ENCODE data around the gene ABCA4. TPM values are rescaled to one million over a fixed set of nuclear protein-coding genes. Genes with fewer than 3 reads are reported as not detected.

ABCA4 gene
- total and polyA plus RNA-seq, 5 experiments from 2014 or later, result not detected

GRCh38 chr1:94031591-94031990 is 89.4 kb downstream of the ABCA4 start:
- Mint-ChIP-seq H3K4me1 (peaks cover 0 to 6% (median 3%) of the 10 kb centered on the region in 4 donors), H3K4me3 (no peak overlapping the region), H3K9me3 (no peaks in the 10 kb centered on the region), H3K27ac (no peak overlapping the region), H3K36me3 (no peaks in the 10 kb centered on the region), H3K27me3 (peaks cover 1 to 24% (median 10%) of the 10 kb centered on the region in 5 donors)
- no peak for DNase-seq
- POLR2A ChIA-PET, result no interaction called here
- no peak for ATAC-seq

- POLR2A ChIA-PET, result no interaction called here
- Mint-ChIP-seq H3K36me3 (no peaks in the 10 kb centered on the region), H3K27ac (no peak overlapping the region), H3K4me3 (no peak overlapping the region), H3K9me3 (no peaks in the 10 kb centered on the region), H3K4me1 (peaks cover 0 to 6% (median 3%) of the 10 kb centered on the region in 4 donors), H3K27me3 (peaks cover 1 to 22% (median 11%) of the 10 kb centered on the region in 5 donors)
- DNase-seq (no peak), ATAC-seq (no peak)
Observed at GRCh38 chr1:94031154-94031553, 89.8 kb downstream of the ABCA4 start.

GRCh38 chr1:94029130-94029993 is 91.6 kb downstream of the ABCA4 start:
- DNase-seq (no peak), ATAC-seq (no peak)
- no peak overlapping the region for H3K4me3 Mint-ChIP-seq
- peaks cover 2 to 22% (median 16%) of the 10 kb centered on the region in 5 donors for H3K27me3 Mint-ChIP-seq
- peaks cover 0 to 4% (median under 1%) of the 10 kb centered on the region in 4 donors for H3K4me1 Mint-ChIP-seq
- POLR2A ChIA-PET, result no interaction called here
- no peak overlapping the region for H3K27ac Mint-ChIP-seq
- H3K36me3 Mint-ChIP-seq, result no peaks in the 10 kb centered on the region
- no peaks in the 10 kb centered on the region for H3K9me3 Mint-ChIP-seq

GRCh38 chr1:94027721-94028515 is 93.0 kb downstream of the ABCA4 start:
- Mint-ChIP-seq H3K27ac (peak overlapping the region in 1 of 10 donors; percentile 9), H3K27me3 (peaks cover 2 to 18% (median 11%) of the 10 kb centered on the region in 5 donors), H3K4me1 (peaks cover 0 to 4% (median under 1%) of the 10 kb centered on the region in 4 donors), H3K36me3 (no peaks in the 10 kb centered on the region), H3K4me3 (no peak overlapping the region), H3K9me3 (no peaks in the 10 kb centered on the region)
- ATAC-seq (no peak), DNase-seq (no peak)
- POLR2A ChIA-PET, result no interaction called here

- Mint-ChIP-seq H3K36me3 (no peaks in the 10 kb centered on the region), H3K27ac (no peak overlapping the region), H3K27me3 (peaks cover 2 to 18% (median 15%) of the 10 kb centered on the region in 5 donors), H3K9me3 (no peaks in the 10 kb centered on the region), H3K4me1 (peaks cover 0 to 6% (median under 1%) of the 10 kb centered on the region in 4 donors), H3K4me3 (no peak overlapping the region)
- ATAC-seq (no peak), DNase-seq (no peak)
- POLR2A ChIA-PET, result no interaction called here
Observed at GRCh38 chr1:94026619-94027380, 94.1 kb downstream of the ABCA4 start.

GRCh38 chr1:94025383-94026340 is 95.3 kb downstream of the ABCA4 start:
- H3K4me3 Mint-ChIP-seq, result no peak overlapping the region
- DNase-seq (peak in 2 of 10 donors; percentile 14 to 19), ATAC-seq (no peak)
- peaks cover 0 to 12% (median 0%) of the 10 kb centered on the region in 4 donors for H3K4me1 Mint-ChIP-seq
- POLR2A ChIA-PET, result no interaction called here
- no peak overlapping the region for H3K27ac Mint-ChIP-seq
- no peaks in the 10 kb centered on the region for H3K36me3 Mint-ChIP-seq
- peaks cover 2 to 16% (median 14%) of the 10 kb centered on the region in 5 donors for H3K27me3 Mint-ChIP-seq
- H3K9me3 Mint-ChIP-seq, result no peaks in the 10 kb centered on the region

- Mint-ChIP-seq H3K27me3 (peaks cover 2 to 15% (median 14%) of the 10 kb centered on the region in 5 donors), H3K4me1 (peaks cover 0 to 12% (median 0%) of the 10 kb centered on the region in 4 donors), H3K4me3 (no peak overlapping the region), H3K36me3 (no peaks in the 10 kb centered on the region), H3K27ac (no peak overlapping the region), H3K9me3 (no peaks in the 10 kb centered on the region)
- ATAC-seq (no peak), DNase-seq (no peak)
- POLR2A ChIA-PET, result no interaction called here
Observed at GRCh38 chr1:94024104-94024792, 96.7 kb downstream of the ABCA4 start.

GRCh38 chr1:94022471-94023189 is 98.3 kb downstream of the ABCA4 start:
- ATAC-seq (no peak), DNase-seq (no peak)
- H3K4me3 Mint-ChIP-seq, result no peak overlapping the region
- peaks cover 2 to 15% (median 14%) of the 10 kb centered on the region in 5 donors for H3K27me3 Mint-ChIP-seq
- peaks cover 0 to 16% (median 2%) of the 10 kb centered on the region in 4 donors for H3K4me1 Mint-ChIP-seq
- no peaks in the 10 kb centered on the region for H3K36me3 Mint-ChIP-seq
- POLR2A ChIA-PET, result no interaction called here
- no peak overlapping the region for H3K27ac Mint-ChIP-seq
- H3K9me3 Mint-ChIP-seq, result no peaks in the 10 kb centered on the region

- H3K4me1 Mint-ChIP-seq, result peaks cover 3 to 28% (median 7%) of the 10 kb centered on the region in 4 donors
- peak in 1 of 10 donors; percentile 15 for DNase-seq
- H3K36me3 Mint-ChIP-seq, result no peaks in the 10 kb centered on the region
- H3K4me3 Mint-ChIP-seq, result no peak overlapping the region
- peaks cover 2 to 14% (median 12%) of the 10 kb centered on the region in 5 donors for H3K27me3 Mint-ChIP-seq
- ATAC-seq, result no peak
- H3K9me3 Mint-ChIP-seq, result no peaks in the 10 kb centered on the region
- POLR2A ChIA-PET, result no interaction called here
- peak overlapping the region in 1 of 10 donors; percentile 67 for H3K27ac Mint-ChIP-seq
Observed at GRCh38 chr1:94020764-94021579, 100.0 kb downstream of the ABCA4 start.

- POLR2A ChIA-PET, result no interaction called here
- peak overlapping the region in 1 of 10 donors; percentile 0 for H3K27ac Mint-ChIP-seq
Observed at GRCh38 chr1:94019327-94019726, 101.6 kb downstream of the ABCA4 start.

More at GRCh38 chr1:94019327-94019726, 101.6 kb downstream of the ABCA4 start:
- ATAC-seq, result no peak
- Mint-ChIP-seq H3K4me1 (peaks cover 3 to 28% (median 7%) of the 10 kb centered on the region in 4 donors), H3K27me3 (peaks cover 0 to 7% (median 0%) of the 10 kb centered on the region in 5 donors), H3K4me3 (no peak overlapping the region), H3K36me3 (no peaks in the 10 kb centered on the region), H3K9me3 (no peaks in the 10 kb centered on the region)
- DNase-seq, result no peak
